BE2C (cell line): ENCODE data around the gene ZNF512.

Experiments
- DNase-seq: peaks from one replicate; pipeline ENCODE4 v3.0.0-alpha.2; 2020
- H3K27me3 ChIP-seq: fragments of 250-450 bp; sonication (Bioruptor Pico); 2 replicates; pipeline ENCODE4 v1.5.1; 2020; ENCODE audit warnings: mild to moderate bottlenecking
- H3K36me3 ChIP-seq: fragments of 250-450 bp; sonication (Bioruptor Pico); 2 replicates; pipeline ENCODE4 v1.5.1; 2020; ENCODE audit warnings: mild to moderate bottlenecking
- H3K4me1 ChIP-seq: fragments of 250-450 bp; sonication (Bioruptor Pico); 2 replicates; pipeline ENCODE4 v1.5.1; 2020
- H3K4me3 ChIP-seq: 2 replicates; pipeline ENCODE4 v1.5.1; 2011; ENCODE audit warnings: low read depth, low read length
- H3K9me3 ChIP-seq: fragments of 250-450 bp; sonication (Bioruptor Pico); 2 replicates; pipeline ENCODE4 v1.5.1; 2020
- TF ChIP-seq, protein P1 (sequence below): IDR thresholded peaks from 2 replicates; pipeline ENCODE4 v1.5.1; 2012; ENCODE audit warnings: mild to moderate bottlenecking, low read depth, low read length

The ZNF512 gene

DNA sequence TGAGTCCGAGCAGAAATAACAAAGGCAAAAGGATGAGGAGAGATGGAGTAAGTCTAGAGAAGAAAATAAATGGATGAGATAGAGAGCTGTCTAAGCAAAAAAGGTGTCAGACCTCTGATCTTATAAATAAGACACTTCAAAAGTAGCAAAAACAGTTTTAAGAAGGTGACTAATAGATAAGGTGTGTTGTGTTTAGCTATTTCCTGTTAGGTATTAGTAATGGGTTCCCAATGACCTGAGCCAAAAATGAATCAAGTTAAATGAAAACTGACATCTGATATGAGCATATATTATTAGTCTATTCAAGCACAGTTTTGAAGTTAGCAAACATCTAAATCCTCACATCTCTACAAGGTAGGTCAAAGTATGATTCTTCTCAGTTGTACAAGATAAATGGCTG, 69.9 kb downstream of the ZNF512 start:
- TF ChIP-seq, protein P1, sequence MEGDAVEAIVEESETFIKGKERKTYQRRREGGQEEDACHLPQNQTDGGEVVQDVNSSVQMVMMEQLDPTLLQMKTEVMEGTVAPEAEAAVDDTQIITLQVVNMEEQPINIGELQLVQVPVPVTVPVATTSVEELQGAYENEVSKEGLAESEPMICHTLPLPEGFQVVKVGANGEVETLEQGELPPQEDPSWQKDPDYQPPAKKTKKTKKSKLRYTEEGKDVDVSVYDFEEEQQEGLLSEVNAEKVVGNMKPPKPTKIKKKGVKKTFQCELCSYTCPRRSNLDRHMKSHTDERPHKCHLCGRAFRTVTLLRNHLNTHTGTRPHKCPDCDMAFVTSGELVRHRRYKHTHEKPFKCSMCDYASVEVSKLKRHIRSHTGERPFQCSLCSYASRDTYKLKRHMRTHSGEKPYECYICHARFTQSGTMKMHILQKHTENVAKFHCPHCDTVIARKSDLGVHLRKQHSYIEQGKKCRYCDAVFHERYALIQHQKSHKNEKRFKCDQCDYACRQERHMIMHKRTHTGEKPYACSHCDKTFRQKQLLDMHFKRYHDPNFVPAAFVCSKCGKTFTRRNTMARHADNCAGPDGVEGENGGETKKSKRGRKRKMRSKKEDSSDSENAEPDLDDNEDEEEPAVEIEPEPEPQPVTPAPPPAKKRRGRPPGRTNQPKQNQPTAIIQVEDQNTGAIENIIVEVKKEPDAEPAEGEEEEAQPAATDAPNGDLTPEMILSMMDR: no peak
- DNase-seq: no peak
- Histone ChIP-seq H3K27me3 (no peaks in the 10 kb centered on the region), H3K36me3 (peaks cover 91% of the 10 kb centered on the region), H3K4me3 (no peak overlapping the region), H3K4me1 (no peaks in the 10 kb centered on the region), H3K9me3 (no peaks in the 10 kb centered on the region)

DNA sequence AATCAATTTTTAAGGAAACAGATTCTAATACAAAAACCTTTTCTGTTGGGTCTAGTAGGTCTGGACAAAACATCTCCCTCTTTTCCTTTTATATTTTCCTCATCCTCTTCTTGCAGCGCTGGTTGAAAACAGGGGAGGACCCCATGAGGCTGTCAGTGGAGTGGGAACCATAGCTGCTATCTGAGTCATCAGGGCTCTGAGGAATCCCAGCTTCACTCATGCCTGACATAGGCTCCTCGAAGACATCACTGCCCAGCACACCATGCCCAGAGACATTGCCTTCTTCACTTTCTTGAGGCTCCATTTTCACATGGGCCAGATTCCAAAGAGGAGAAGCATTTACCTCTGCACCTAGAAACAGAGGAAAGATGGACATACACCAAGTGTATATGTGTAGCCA, 70.6 kb downstream of the ZNF512 start:
- H3K36me3 ChIP-seq: peaks cover 88% of the 10 kb centered on the region
- H3K4me3 ChIP-seq: no peak overlapping the region
- H3K9me3 ChIP-seq: no peaks in the 10 kb centered on the region
- no peak for DNase-seq
- TF ChIP-seq, protein P1: no peak
- no peaks in the 10 kb centered on the region for H3K4me1 ChIP-seq
- H3K27me3 ChIP-seq: no peaks in the 10 kb centered on the region

DNA sequence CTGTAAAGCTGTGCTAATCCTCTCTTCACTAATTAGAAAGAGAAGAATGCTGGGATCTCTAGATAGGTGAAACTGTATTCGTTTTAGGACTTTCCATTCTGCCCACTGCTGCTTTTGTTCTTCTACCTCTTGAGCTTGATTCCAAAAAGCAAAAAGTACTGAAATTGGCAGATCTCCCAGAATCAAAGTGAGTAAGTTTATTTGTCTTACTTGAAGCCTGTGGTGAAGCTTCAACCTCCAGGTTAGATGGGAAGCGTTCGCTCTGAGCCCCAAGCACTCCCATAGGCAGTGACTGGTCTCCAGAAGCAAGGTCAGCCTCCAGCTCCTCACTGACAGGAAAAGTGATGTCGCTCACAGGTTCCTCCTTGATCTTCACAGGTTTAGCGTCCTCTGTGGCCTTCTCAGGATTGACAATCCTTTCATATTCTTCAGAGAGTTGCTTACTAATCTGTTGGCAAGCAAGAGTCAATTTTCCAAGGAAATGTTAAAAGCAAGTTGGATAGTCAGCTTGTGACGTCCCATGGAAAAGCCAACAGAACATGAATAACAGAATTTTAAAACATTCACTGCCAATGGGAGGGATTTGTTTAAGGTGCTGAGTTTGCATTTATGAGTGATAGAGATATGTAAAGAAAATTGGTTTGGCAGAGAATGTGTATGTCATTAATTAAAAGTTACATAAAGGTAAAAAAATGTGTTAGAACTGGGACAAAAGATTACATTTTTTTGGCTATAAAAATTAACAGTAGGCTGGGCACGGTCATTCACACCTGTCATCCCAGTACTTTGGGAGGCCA, 72.5 kb downstream of the ZNF512 start:
- DNase-seq: no peak
- H3K4me3 ChIP-seq: no peak overlapping the region
- H3K9me3 ChIP-seq: no peaks in the 10 kb centered on the region
- TF ChIP-seq, protein P1: no peak
- H3K27me3 ChIP-seq: no peaks in the 10 kb centered on the region
- H3K4me1 ChIP-seq: no peaks in the 10 kb centered on the region
- peaks cover 81% of the 10 kb centered on the region for H3K36me3 ChIP-seq

DNA sequence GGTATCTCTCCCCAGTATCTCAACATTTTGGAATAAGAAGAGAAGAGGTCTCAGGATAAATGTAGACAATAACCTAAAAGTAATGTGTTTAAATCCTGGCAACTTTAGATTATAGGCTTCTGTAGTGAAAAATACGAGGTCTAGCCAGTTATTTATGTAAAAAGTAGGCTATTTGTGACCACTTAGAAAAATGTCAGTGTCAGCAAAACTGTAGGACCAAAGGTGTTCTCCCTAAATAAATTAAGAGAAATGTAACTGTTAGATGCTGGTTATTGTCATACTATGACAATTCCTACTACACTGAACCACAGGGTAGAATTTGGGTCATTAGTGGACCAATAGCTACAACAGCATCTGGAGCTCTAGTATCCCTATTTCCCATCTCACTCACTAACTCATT, 78.5 kb downstream of the ZNF512 start:
- Histone ChIP-seq H3K36me3 (peaks cover 53% of the 10 kb centered on the region), H3K4me3 (no peak overlapping the region), H3K27me3 (no peaks in the 10 kb centered on the region), H3K9me3 (no peaks in the 10 kb centered on the region), H3K4me1 (peaks cover 3% of the 10 kb centered on the region; the same call in 1 of the 2 replicates)
- DNase-seq: no peak
- TF ChIP-seq, protein P1: no peak

DNA sequence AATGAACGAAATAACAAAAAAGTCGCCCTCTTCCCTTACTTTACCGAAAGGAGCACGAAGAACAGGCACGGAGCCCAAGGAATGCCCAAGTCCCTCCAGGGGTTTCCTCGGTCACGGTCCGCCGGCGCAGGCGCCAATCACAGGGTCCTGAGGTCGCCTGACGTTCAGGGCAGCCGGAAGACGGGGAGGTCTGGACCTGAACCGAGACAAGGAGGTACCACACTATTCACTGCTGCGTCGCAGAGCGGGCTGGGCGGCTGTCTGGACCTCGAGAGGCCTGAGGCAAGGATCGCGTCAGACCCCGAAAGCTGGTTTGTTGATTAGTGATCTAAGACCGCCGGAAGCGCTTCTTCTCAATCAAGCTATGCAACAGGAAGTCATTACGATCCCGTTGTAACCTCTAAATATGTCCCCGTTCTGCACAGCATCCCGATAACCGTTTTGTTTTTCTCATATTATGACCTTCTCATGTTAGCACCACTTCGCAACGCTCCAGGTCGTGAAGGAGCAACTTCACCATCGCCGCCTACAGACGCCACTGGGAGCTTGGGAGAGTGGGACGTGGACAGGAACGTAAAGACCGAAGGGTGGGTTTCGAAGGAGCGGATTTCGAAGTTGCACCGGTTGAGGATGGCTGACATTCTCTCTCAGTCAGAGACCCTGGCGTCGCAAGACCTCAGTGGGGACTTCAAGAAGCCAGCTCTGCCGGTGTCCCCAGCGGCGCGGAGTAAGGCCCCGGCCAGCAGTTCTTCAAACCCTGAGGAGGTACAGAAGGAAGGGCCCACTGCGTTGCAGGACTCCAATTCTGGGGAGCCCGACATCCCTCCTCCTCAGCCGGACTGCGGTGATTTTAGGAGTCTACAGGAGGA, 80.7 kb downstream of the ZNF512 start, which contains the start of the genes SLC4A1AP and SUPT7L:
Gene SLC4A1AP, plus strand, starts transcription at position 605 of the 869 bp plus-strand sequence. Its CDS starts 26 bp downstream, at position 631.
Gene SUPT7L, minus strand, starts transcription at position 330 of the 869 bp plus-strand sequence. CDS start 1,422 bp downstream, outside the sequence.
- peaks cover 3% of the 10 kb centered on the region; the same call in 1 of the 2 replicates for H3K4me1 ChIP-seq
- no peaks in the 10 kb centered on the region for H3K27me3 ChIP-seq
- H3K9me3 ChIP-seq: no peaks in the 10 kb centered on the region
- TF ChIP-seq, protein P1: no peak
- peak; percentile 84 for DNase-seq
- H3K4me3 ChIP-seq: peak within 1 kb of the TSS; percentile 91
- peaks cover 43% of the 10 kb centered on the region for H3K36me3 ChIP-seq
